HepG2 (cell line): ENCODE data around the gene SIGLEC1. TPM values are rescaled to one million over a fixed set of nuclear protein-coding genes. Genes with fewer than 3 reads are reported as not detected.

ENCODE experiments used
- ATAC-seq: fragments of 200-7000 bp; cut with Tn5 transposase; 3 replicates; pipeline ENCODE4 v1.9.1; 2020; ENCODE audit warnings: mild to moderate bottlenecking, moderate library complexity
- BruUV-seq: library from RNA; stranded (reverse); fragments of 400-500 nt; replicated peaks from 2 replicates; lab custom pipeline; 2021; lab: Mats Ljungman, UMichigan
- CTCF ChIA-PET: fragments of 300-600 bp; formaldehyde crosslinking; extraction: SDS; loops from one replicate; lab custom pipeline; 2021; ENCODE audit warnings: low total read pairs, inconsistent platforms, low intra/inter-chr PET ratio; lab: Yijun Ruan, JAX
- POLR2A ChIA-PET: fragments of 350-600 bp; sonication (Branson Sonifier 250); formaldehyde crosslinking; loops from one replicate; lab custom pipeline; 2020; ENCODE audit warnings: antibody characterized with exemption, inconsistent platforms; lab: Yijun Ruan, JAX
- DNase-seq: peaks from one replicate; pipeline ENCODE4 v3.0.0-alpha.2; 2015; ENCODE audit warnings: low spot score
- FAIRE-seq: peaks from 3 replicates; lab custom pipeline; 2011; peaks lifted over from hg19 to GRCh38; lab: Jason Lieb, UNC
- H2AFZ ChIP-seq: one replicate; pipeline ENCODE4 v1.6.1; 2011; ENCODE audit warnings: low read length, inconsistent platforms
- H3K27ac ChIP-seq: fragments of 300-600 bp; 3 replicates; pipeline ENCODE4 v1.8.0; 2011; ENCODE audit warnings: mixed run types, mild to moderate bottlenecking, mixed read lengths, low read length, inconsistent platforms; ENCODE audit not compliant: insufficient read depth; ENCODE audit errors: extremely low read length
- H3K27me3 ChIP-seq, 2 experiments: fragments of 200-600 bp in 1 of 2; 2 replicates in 1 of 2; 3 replicates in 1 of 2; pipeline versions ENCODE4 v1.6.0 to v1.8.0; 2011; ENCODE audit warnings: low read length in 2 of 2, mild to moderate bottlenecking in 2 of 2, moderate library complexity in 2 of 2, inconsistent platforms in 1 of 2; ENCODE audit not compliant: insufficient read depth in 2 of 2, control insufficient read depth in 1 of 2
- H3K36me3 ChIP-seq, 2 experiments: fragments of 200-600 bp in 1 of 2; replicated peaks in 1 of 2; 2 replicates in 1 of 2; 3 replicates in 1 of 2; pipeline versions ENCODE4 v1.5.1 to v1.8.0; 2011; ENCODE audit warnings: low read length in 2 of 2, inconsistent platforms in 1 of 2; ENCODE audit not compliant: insufficient read depth in 2 of 2, control insufficient read depth in 1 of 2
- H3K4me1 ChIP-seq: 2 replicates; pipeline ENCODE4 v1.5.1; 2012; ENCODE audit warnings: low read length, inconsistent platforms; ENCODE audit not compliant: insufficient read depth
- H3K4me2 ChIP-seq: 2 replicates; pipeline ENCODE4 v1.6.0; 2011; ENCODE audit warnings: low read depth, low read length, inconsistent platforms
- H3K4me3 ChIP-seq, 3 experiments: fragments of 200-600 bp in 1 of 3; sonication (generic), shearing (Covaris generic) in 1 of 3; replicated peaks in 1 of 3; 2 replicates each; pipeline ENCODE4 v1.5.1; 2011 to 2016; ENCODE audit warnings: low read length in 3 of 3, inconsistent platforms in 2 of 3, low read depth in 2 of 3, mild to moderate bottlenecking in 2 of 3, control low read depth in 1 of 3, mixed read lengths in 1 of 3; ENCODE audit not compliant: insufficient read depth in 1 of 3
- H3K79me2 ChIP-seq: one replicate; pipeline ENCODE4 v1.6.1; 2011; ENCODE audit warnings: low read length, inconsistent platforms; ENCODE audit not compliant: insufficient read depth
- H3K9ac ChIP-seq: 2 replicates; pipeline ENCODE4 v1.6.0; 2011; ENCODE audit warnings: mild to moderate bottlenecking, low read depth, low read length, inconsistent platforms; ENCODE audit not compliant: insufficient read depth
- H3K9me3 ChIP-seq: 2 replicates; pipeline ENCODE4 v1.5.1; 2012; ENCODE audit warnings: mild to moderate bottlenecking, low read length
- H4K20me1 ChIP-seq: 2 replicates; pipeline ENCODE4 v1.6.0; 2011; ENCODE audit warnings: inconsistent platforms, mild to moderate bottlenecking, low read length, moderate library complexity; ENCODE audit not compliant: insufficient read depth
- PAX8 ChIP-seq: sonication (generic); formaldehyde crosslinking; IDR thresholded peaks from 2 replicates; pipeline ENCODE4 v1.8.0; 2022; ENCODE audit warnings: mild to moderate bottlenecking, missing genetic modification reagents, borderline replicate concordance
- WGBS: methylation state at CpG from one replicate; pipeline ENCODE4 v1.1.6; 2017; ENCODE audit warnings: low lambda C conversion rate; 5-methylcytosine and 5-hydroxymethylcytosine counted together
- in situ Hi-C: cut with HindIII; loops from 2 replicates; pipeline ENCODE4 v1.10.0; 2017; ENCODE audit warnings: low pct_unique_long_range_greater_than_20kb; ENCODE audit not compliant: extremely low pct_ligation_motif_present
- intact Hi-C: fragments of 100-400 bp; cut with micrococcal nuclease; formaldehyde crosslinking; loops from one replicate; pipeline ENCODE4 v1.10.0; 2022; ENCODE audit not compliant: unreplicated experiment
- polyA plus RNA-seq, 8 experiments: library from polyadenylated mRNA; depleted of rRNA in 3 of 8; stranded (reverse) in 7 of 8; unstranded in 1 of 8; fragments of >200 nt; fragmentation: Illumina TruSeq in 4 of 8; extraction: Trizol in 4 of 8; gene quantifications; 2 replicates each; pipeline versions ENCODE4 v1.2.1 to v1.2.3, GENCODE V29; 2011 to 2016; ENCODE audit warnings: low read depth in 4 of 8, missing spikeins in 1 of 8, mixed read lengths in 1 of 8; ENCODE audit not compliant: insufficient read depth in 1 of 8
- total RNA-seq, 5 experiments: library from RNA; depleted of rRNA; stranded (reverse); fragments of >200 nt; fragmentation: Illumina TruSeq; extraction: Trizol; gene quantifications; 2 replicates each; pipeline ENCODE4 v1.2.3, GENCODE V29; 2016; ENCODE audit warnings: low read depth in 1 of 5
- TF ChIP-seq, protein P1 (sequence below), 2 experiments: sonication (generic) in 1 of 2; formaldehyde crosslinking in 1 of 2; IDR thresholded peaks; 2 replicates each; pipeline versions ENCODE4 v1.4.0 to v1.6.1; 2018 to 2020; ENCODE audit warnings: missing genetic modification reagents in 2 of 2, borderline replicate concordance in 1 of 2, low read depth in 1 of 2, mild to moderate bottlenecking in 1 of 2, missing biosample characterization in 1 of 2
- TF ChIP-seq, protein P2 (sequence below): sonication (generic); formaldehyde crosslinking; conservative IDR thresholded peaks from 2 replicates; pipeline ENCODE4 v1.8.0; 2022; ENCODE audit warnings: mild to moderate bottlenecking, moderate library complexity, missing genetic modification reagents

SIGLEC1 gene
- total and polyA plus RNA-seq, 2 of the 13 experiments (the other 11 are each of a cell fraction or from before 2014, with no cell fraction given): 0.01 TPM; not detected in 1

DNA sequence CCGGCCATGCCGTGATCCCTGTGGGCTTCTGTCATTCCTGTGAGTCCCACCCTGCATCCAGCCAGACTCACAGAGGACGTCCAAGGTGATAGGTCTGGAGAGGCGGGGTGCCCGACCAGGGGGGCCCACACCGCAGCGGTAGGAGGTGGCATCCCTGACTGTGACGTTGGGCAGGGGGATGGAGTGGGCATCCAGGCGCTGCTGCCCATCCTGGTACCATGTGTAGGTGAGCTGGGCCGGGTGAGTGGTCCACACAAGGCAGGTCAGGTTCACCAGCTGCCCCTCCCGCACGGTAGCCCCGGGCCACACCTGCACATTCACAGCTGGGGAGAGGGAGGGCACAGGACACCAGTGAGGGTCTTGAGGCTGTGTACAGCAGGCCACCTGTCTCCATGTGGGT is 19.0 kb downstream of the SIGLEC1 start:
- no peak overlapping the region for H2AFZ ChIP-seq
- DNase-seq: no peak
- no peak overlapping the region for H3K4me2 ChIP-seq
- H3K4me1 ChIP-seq: peaks cover 9% of the 10 kb centered on the region; the same call in 1 of the 2 replicates
- 0 out of 2 replicates have a peak, but pooled peaks have one; percentile 4 for TF ChIP-seq PAX8 (CRISPR knock-in tag)
- TF ChIP-seq, protein P1, sequence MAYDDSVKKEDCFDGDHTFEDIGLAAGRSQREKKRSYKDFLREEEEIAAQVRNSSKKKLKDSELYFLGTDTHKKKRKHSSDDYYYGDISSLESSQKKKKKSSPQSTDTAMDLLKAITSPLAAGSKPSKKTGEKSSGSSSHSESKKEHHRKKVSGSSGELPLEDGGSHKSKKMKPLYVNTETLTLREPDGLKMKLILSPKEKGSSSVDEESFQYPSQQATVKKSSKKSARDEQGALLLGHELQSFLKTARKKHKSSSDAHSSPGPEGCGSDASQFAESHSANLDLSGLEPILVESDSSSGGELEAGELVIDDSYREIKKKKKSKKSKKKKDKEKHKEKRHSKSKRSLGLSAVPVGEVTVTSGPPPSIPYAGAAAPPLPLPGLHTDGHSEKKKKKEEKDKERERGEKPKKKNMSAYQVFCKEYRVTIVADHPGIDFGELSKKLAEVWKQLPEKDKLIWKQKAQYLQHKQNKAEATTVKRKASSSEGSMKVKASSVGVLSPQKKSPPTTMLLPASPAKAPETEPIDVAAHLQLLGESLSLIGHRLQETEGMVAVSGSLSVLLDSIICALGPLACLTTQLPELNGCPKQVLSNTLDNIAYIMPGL (CRISPR knock-in tag; IDR thresholded peaks at IDR 0.05; ENCODE audit: borderline replicate concordance in 1 of 2, low read depth in 1 of 2): 0 out of 4 replicates have a peak, but pooled peaks of 1 of the 2 experiments have one; percentile 29
- TF ChIP-seq, protein P2, sequence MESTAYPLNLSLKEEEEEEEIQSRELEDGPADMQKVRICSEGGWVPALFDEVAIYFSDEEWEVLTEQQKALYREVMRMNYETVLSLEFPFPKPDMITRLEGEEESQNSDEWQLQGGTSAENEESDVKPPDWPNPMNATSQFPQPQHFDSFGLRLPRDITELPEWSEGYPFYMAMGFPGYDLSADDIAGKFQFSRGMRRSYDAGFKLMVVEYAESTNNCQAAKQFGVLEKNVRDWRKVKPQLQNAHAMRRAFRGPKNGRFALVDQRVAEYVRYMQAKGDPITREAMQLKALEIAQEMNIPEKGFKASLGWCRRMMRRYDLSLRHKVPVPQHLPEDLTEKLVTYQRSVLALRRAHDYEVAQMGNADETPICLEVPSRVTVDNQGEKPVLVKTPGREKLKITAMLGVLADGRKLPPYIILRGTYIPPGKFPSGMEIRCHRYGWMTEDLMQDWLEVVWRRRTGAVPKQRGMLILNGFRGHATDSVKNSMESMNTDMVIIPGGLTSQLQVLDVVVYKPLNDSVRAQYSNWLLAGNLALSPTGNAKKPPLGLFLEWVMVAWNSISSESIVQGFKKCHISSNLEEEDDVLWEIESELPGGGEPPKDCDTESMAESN: no peak
- TF ChIP-seq, all 625 proteins: peak for 2
- Histone ChIP-seq H3K36me3 (no peaks in the 10 kb centered on the region), H3K27ac (no peak overlapping the region), H3K9ac (no peak overlapping the region), H4K20me1 (no peaks in the 10 kb centered on the region; the same call in 1 of the 2 replicates), H3K9me3 (peaks cover 5% of the 10 kb centered on the region; the same call in 1 of the 2 replicates), H3K27me3 (peaks cover 23 to 80% of the 10 kb centered on the region in 2 experiments; a peak in 4 of 5 replicates), H3K79me2 (no peaks in the 10 kb centered on the region), H3K4me3 (no peak overlapping the region)
- no TSS peak for BruUV-seq
- POLR2A ChIA-PET: no interaction called here
- ATAC-seq (no peak), FAIRE-seq (no peak)
- WGBS: 36% methylated on average over 12 of the region's 13 CpGs
- in situ Hi-C loops (no loop called here), intact Hi-C loops (no loop called here)
- CTCF ChIA-PET: no interaction called here
